ENCODE data around the gene LCLAT1.

The LCLAT1 gene

DNA sequence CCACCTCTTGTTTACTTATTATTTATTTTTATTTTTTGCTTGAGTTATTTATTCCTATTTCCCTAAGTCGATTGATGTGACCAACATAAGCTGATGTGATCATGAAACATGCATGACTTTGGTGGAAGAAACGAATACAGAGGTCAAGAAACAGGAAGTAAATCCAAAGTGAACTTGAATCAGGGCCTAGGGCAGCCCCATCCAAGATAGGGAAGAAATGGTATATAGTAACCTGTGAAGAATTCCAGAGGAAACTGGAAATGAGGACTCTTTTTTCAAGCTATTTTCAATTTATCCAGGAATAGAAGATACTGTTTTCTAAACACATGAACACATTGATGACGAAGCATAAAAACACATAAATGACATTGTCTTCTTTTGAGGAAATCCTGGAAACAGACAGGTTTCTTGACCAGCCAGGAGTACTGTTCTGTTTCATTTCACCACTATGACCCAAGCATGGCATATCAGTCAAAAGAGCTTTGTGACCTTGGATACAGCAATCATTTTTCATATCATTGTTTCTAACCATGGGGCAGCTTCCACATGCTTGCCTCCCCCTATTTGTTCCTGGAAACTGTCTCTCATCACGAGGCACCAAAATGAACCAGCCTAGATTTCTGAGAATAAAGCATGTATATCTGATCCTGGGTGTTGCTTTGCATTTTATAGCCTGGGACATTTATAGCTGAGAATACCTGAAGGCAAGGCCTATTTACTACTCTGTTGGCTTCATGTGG lies 9.1 kb upstream of the LCLAT1 start:
- Histone ChIP-seq H3K27ac (ENCODE audit: low read length) (no peak overlapping the region), H2AFZ (ENCODE audit: low read depth, low read length) (no peak overlapping the region), H3K4me3 (ENCODE audit: low read depth in 1 of 2, low read length in 2 of 2) (no peak overlapping the region), H3K27me3 (ENCODE audit: insufficient read depth, low read length, poor library complexity) (no peaks in the 10 kb centered on the region), H3K79me2 (ENCODE audit: insufficient read depth, low read length) (no peaks in the 10 kb centered on the region), H3K4me2 (ENCODE audit: insufficient read depth, low read length) (no peak overlapping the region), H3K36me3 (ENCODE audit: insufficient read depth, low read length) (no peaks in the 10 kb centered on the region), H3K4me1 (ENCODE audit: insufficient read depth, low read length) (no peaks in the 10 kb centered on the region), H4K20me1 (ENCODE audit: insufficient read depth, low read length) (no peaks in the 10 kb centered on the region), H3K9me3 (ENCODE audit: insufficient read depth, low read length, severe bottlenecking) (no peaks in the 10 kb centered on the region), H3K9ac (ENCODE audit: low read depth, low read length) (no peak overlapping the region)
- no peak for DNase-seq
- no peak for ATAC-seq (ENCODE audit: insufficient read depth, low read depth)
- TF ChIP-seq, protein P1, sequence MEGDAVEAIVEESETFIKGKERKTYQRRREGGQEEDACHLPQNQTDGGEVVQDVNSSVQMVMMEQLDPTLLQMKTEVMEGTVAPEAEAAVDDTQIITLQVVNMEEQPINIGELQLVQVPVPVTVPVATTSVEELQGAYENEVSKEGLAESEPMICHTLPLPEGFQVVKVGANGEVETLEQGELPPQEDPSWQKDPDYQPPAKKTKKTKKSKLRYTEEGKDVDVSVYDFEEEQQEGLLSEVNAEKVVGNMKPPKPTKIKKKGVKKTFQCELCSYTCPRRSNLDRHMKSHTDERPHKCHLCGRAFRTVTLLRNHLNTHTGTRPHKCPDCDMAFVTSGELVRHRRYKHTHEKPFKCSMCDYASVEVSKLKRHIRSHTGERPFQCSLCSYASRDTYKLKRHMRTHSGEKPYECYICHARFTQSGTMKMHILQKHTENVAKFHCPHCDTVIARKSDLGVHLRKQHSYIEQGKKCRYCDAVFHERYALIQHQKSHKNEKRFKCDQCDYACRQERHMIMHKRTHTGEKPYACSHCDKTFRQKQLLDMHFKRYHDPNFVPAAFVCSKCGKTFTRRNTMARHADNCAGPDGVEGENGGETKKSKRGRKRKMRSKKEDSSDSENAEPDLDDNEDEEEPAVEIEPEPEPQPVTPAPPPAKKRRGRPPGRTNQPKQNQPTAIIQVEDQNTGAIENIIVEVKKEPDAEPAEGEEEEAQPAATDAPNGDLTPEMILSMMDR (IDR thresholded peaks at IDR 0.05; ENCODE audit: borderline replicate concordance, extremely low read depth, low read length, poor library complexity, severe bottlenecking) = no peak

DNA sequence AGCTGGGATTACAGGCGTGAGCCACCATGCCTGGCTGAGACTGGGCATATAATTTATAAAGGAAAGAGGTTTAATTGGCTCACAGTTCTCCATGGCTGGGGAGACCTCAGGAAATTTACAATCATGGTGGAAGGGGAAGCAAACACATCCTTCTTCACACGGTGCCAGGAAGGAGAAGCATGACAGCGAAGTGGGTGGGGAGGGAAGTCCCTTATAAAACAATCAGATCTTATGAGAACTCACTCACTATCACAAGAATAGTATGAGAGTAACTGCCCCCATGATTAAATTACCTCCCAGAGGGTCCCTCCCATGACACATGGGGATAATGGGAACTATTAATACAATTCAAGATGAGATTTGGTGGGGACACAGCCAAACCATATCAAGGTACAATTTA lies 7.8 kb upstream of the LCLAT1 start:
- no peaks in the 10 kb centered on the region for H3K9me3 ChIP-seq (ENCODE audit: insufficient read depth, low read length, severe bottlenecking)
- no peak overlapping the region for H3K4me3 ChIP-seq (ENCODE audit: low read depth in 1 of 2, low read length in 2 of 2)
- no peaks in the 10 kb centered on the region for H3K27me3 ChIP-seq (ENCODE audit: insufficient read depth, low read length, poor library complexity)
- no peak overlapping the region for H3K4me2 ChIP-seq (ENCODE audit: insufficient read depth, low read length)
- TF ChIP-seq, protein P1 (IDR thresholded peaks at IDR 0.05; ENCODE audit: borderline replicate concordance, extremely low read depth, low read length, poor library complexity, severe bottlenecking) = no peak
- TF ChIP-seq EZH2 (IDR thresholded peaks at IDR 0.05; ENCODE audit: borderline replicate concordance, low read depth, low read length, severe bottlenecking) = no peak
- no peaks in the 10 kb centered on the region for H3K36me3 ChIP-seq (ENCODE audit: insufficient read depth, low read length)
- H3K4me1 ChIP-seq (ENCODE audit: insufficient read depth, low read length) = no peaks in the 10 kb centered on the region
- H4K20me1 ChIP-seq (ENCODE audit: insufficient read depth, low read length) = no peaks in the 10 kb centered on the region
- no peak for ATAC-seq (ENCODE audit: insufficient read depth, low read depth)
- no peak overlapping the region for H3K27ac ChIP-seq (ENCODE audit: low read length)
- DNase-seq = no peak
- no peaks in the 10 kb centered on the region for H3K79me2 ChIP-seq (ENCODE audit: insufficient read depth, low read length)
- H3K9ac ChIP-seq (ENCODE audit: low read depth, low read length) = no peak overlapping the region
- H2AFZ ChIP-seq (ENCODE audit: low read depth, low read length) = no peak overlapping the region

DNA sequence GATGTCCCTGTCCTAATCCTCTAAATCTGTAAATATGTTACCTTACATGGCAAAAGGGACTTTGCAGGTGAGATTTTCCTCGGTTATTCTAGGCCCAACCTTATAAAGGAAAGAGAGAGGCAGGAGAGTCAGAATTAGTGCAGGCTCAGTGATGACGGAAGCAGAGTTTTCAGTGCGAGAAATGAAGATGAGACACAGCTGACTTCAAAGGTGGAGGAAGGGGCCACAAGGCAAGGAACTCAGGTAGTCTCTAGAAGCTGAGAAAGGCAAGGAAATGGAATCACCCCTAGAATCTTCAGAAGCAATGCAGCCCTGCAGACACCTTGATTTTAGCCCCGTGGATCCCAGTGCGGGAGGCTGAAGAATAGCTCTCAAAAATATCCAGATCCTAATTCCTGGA lies 7.2 kb upstream of the LCLAT1 start:
- Histone ChIP-seq H3K27me3 (ENCODE audit: insufficient read depth, low read length, poor library complexity) (no peaks in the 10 kb centered on the region), H3K4me2 (ENCODE audit: insufficient read depth, low read length) (no peak overlapping the region), H2AFZ (ENCODE audit: low read depth, low read length) (no peak overlapping the region), H3K36me3 (ENCODE audit: insufficient read depth, low read length) (no peaks in the 10 kb centered on the region), H3K4me3 (ENCODE audit: low read depth in 1 of 2, low read length in 2 of 2) (no peak overlapping the region), H3K9me3 (ENCODE audit: insufficient read depth, low read length, severe bottlenecking) (no peaks in the 10 kb centered on the region), H3K4me1 (ENCODE audit: insufficient read depth, low read length) (no peaks in the 10 kb centered on the region), H3K79me2 (ENCODE audit: insufficient read depth, low read length) (no peaks in the 10 kb centered on the region), H4K20me1 (ENCODE audit: insufficient read depth, low read length) (no peaks in the 10 kb centered on the region), H3K27ac (ENCODE audit: low read length) (no peak overlapping the region), H3K9ac (ENCODE audit: low read depth, low read length) (no peak overlapping the region)
- DNase-seq = no peak
- no peak for ATAC-seq (ENCODE audit: insufficient read depth, low read depth)
- no peak for TF ChIP-seq EZH2 (IDR thresholded peaks at IDR 0.05; ENCODE audit: borderline replicate concordance, low read depth, low read length, severe bottlenecking)
- TF ChIP-seq, protein P1 (IDR thresholded peaks at IDR 0.05; ENCODE audit: borderline replicate concordance, extremely low read depth, low read length, poor library complexity, severe bottlenecking) = no peak

All from DND-41 (cell line).